ELR (cell line): ENCODE measurements around the gene AATF.
A peak's percentile ranks its signal among the peaks of the same experiment; 100 is the strongest.

Experiments
- DNase-seq: peaks from one replicate; pipeline ENCODE4 v3.0.0-alpha.2; 2015; ENCODE audit warnings: low read depth

AATF gene

DNA sequence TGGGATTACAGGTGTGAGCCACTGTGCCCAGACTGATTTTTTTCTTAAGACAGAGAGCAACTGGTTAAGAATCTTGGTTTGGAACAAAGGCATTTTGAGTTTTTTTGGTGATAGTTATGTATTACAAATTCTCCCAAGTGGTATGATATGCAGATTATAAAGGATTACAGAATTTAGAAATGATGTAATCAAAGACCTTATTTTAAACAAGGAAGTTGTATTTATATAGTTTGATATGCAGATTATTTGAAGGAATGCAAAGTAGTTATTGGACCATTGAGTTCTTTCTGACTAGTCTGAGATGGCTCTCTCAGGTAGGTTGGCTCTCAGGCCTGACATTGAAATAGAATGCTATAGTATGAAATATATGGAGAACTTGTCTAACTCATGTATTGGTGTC, 34.9 kb downstream of the AATF start:
- no peak for DNase-seq

DNA sequence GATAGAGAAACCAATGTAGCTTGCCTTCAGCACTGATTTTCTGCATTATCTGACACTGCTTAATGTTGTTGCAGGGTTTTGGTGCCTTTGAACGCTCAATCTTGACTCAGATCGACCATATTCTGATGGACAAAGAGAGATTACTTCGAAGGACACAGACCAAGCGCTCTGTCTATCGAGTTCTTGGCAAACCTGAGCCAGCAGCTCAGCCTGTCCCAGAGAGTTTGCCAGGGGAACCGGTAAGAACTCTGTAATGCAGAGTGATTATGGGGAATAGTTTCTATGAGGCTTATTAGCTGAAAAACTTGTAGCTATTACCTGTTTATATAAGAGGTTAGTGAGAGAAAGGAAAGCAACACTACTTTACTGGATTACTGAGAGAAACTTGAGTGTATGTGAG, 40.4 kb downstream of the AATF start:
- no peak for DNase-seq

DNA sequence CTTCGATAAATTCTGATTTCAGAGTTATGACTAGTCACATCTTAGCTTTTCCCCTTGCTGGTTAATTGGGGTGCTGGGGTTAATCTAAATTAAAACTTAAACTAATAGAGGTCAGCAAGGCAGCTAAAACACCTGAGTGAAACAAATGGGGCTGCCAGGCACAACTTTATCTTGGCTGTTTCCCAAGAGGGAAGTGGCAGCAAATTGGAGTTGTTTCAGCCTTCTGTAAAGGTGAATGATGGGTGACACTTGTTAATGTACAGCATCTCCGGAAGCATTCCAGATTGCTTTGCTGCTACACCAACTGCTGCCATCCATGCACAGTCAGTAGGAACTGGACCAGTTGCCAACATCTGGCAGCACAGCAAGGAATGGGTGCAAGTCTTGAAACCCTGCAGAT, 43.9 kb downstream of the AATF start:
- DNase-seq = no peak

- DNase-seq = no peak
These were observed 44.5 kb downstream of the AATF start for GRCh38 chr17:36993227-36993626.

DNA sequence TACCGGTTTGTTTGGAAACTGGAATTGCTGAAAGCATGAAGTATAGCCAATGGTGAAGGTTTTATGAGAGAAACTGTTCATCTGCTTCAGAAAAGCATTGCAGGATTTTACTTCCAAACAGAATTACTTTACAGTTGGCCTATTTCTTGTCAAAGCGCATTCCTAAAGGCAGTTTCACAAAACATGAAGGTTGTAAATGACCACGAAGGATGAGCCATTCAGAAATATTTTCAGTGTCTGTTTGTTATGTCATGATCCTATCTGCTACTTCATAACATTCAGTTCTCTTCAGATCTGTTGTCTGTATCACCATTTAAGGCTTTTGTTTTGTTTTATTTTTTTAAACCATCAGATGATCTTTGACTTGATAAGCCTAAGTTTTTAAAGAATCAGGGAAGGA, 45.7 kb downstream of the AATF start:
- DNase-seq = peak; percentile 34

GRCh38 chr17:36999471-36999870, 50.7 kb downstream of the AATF start:
- no peak for DNase-seq

DNA sequence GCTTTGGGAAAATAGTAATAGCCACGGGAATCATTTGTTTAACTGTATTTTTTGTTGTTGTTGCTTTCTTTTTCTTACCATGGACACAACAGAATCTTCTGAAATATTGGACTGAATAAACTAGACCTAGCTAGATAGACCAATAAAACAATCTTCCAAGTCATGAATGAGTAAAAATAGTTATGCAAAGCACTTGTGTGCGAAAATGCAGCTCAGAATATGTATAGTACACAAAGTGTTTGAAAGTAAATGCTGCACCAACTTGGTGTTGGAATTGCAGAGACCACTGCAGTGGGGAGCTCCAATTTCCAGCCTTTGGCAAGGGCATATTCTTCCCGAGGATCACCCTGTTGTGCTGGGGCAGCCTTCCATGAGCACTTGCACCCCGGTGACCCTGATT, 68.0 kb downstream of the AATF start:
- no peak for DNase-seq

GRCh38 chr17:37017404-37017803, 68.7 kb downstream of the AATF start:
- DNase-seq = no peak

DNA sequence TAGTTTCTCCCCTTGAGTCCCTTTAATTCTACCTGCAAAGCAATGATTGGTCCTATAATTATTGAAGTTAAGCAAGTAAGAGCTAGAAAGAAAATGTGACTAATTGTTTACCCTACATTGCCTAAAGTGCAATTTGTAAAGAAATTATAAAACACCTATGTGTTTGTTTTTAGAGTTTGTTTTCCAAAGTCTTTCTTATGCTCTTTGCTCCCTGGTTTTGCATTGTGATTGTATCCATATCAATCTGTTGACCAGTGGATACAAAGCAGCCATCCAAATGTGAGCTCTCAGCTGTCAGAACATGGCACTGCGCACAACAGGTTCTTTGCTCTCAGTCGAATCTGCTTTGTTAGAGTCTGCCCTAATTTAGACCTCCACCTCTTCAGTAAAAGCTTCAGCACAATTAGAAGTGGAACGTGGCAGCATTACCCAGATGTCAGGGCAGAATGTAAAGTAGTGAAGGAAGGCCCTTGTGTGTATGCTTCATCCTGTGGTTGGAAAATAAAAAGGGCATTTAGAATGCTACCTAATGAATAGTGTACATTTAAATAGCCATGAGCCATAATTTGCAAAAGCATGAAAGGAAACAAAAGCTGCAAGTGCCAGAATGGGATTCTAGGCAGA, 70.5 kb downstream of the AATF start:
- DNase-seq = no peak

DNA sequence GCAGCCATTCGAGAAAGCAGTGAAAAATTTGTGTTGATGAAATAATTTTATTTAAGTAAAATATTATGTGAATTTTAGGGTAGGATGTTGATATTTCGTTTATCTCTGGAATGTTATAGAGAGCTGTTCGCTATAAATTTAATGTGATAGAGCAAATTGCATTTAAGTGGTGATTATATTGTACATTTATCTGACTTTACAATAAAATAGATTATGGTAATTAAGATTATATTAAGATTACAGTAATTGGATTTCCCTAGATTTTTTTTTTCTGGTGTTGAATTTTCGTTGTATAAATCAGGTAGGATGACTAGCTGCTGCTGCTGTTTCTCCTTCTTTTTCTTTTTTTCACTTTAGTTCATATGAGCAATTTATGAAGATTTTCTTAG, 71.0 kb downstream of the AATF start:
- no peak for DNase-seq

DNA sequence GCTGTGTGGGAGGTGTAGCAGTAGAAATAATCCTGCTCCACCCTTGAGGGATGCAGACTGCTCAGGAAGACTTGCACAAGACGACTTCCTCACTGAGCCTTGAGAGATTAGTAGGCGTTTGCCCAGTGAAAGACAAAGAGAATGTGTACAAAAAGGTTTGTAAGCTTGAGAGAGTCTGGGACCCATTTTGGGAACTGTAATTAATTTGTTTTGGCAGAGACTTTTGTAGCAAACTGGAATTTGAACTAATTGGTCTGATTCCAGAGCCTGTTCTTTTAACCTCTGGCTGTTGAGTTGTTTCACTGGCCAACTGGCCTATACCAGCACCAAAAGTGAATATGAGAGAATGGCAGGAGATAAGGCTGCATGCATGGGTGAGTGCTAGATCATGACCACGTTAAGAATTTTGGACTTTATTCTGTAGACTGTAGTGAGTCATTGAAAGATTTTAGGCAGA, 75.5 kb downstream of the AATF start:
- no peak for DNase-seq

GRCh38 chr17:37025238-37025637, 76.5 kb downstream of the AATF start:
- DNase-seq = no peak

GRCh38 chr17:37025847-37026530, 77.2 kb downstream of the AATF start:
- no peak for DNase-seq

DNA sequence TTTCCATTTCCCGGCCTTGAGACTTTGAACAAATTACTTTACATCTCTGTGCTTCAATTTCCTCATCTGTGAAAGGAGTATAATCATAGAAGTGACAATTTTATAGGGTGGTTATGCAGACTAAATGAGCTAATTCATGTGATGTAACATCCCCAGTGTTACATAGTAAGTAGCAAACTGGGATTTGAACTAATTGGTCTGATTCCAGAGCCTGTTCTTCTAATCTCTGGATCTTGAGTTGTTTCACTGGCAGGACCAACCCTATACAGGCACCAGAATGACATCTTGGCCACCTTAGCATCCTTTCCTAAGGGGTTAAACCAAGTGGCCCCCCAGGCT, 77.7 kb downstream of the AATF start:
- DNase-seq = no peak

GRCh38 chr17:37028040-37028439, 79.3 kb downstream of the AATF start:
- DNase-seq = no peak

- DNase-seq = no peak
These were observed 82.8 kb downstream of the AATF start for GRCh38 chr17:37031493-37032083.

DNA sequence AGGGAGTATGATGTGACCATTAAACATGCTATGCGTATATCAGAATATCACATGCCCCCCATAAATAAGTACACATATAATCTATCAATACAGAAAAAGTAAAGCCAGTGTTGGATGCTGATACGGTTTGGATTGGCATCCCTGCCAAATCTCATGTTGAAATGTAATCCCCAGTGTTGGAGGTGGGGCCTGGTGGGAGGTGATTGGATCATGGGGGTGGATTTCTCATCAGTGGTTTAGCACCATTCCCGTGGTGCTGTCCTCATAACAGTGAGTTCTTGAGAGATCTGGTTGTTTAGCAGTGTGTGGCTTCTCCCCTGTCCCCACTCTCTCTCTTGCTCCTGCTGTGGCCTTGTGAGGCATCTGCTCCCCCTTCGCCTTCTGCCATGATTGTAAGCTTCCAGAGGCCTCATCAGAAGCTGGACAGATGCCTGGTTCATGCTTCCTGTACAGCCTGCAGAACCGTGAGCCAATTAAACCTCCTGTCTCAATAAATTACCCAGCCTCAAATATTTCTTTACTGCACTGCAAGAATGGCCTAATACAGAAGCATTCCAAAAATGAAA, 88.9 kb downstream of the AATF start:
- DNase-seq = no peak

DNA sequence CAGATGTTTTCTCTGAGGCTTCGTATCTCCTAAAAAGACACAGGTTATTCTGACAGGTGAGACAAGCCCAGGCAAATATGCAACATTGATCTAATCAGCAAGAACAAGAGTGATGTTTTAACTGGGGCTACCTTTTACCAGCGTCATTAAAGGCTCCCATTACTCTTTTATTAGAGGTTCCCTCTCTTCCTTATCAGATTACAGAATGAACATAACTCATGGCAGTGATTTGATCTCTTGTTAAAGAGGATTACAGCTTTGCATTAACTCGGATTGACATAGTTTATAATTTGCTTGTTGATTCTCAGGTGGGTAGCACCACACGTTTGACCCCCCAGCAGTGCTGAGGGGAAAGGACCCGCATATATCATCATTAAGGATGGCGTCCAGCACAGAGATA, 90.5 kb downstream of the AATF start:
- no peak for DNase-seq

DNA sequence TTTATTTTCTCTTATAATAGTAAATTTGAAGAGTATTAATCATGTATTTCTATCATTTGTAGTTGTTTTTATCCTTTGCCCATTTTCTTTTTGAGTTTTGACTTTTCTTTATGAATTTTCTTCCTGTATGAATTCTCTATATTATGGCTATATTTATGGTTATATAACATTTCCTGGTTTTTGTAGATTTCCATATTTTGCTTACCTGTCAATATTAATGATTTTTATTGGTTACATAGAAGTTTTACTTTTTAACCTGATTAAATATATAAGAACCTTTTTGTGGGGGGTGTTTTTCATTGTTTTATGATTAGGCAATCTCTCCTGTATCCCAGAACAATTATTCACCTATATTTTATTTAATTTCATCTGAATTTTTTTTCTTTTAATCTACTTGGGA, 93.2 kb downstream of the AATF start:
- DNase-seq = no peak

DNA sequence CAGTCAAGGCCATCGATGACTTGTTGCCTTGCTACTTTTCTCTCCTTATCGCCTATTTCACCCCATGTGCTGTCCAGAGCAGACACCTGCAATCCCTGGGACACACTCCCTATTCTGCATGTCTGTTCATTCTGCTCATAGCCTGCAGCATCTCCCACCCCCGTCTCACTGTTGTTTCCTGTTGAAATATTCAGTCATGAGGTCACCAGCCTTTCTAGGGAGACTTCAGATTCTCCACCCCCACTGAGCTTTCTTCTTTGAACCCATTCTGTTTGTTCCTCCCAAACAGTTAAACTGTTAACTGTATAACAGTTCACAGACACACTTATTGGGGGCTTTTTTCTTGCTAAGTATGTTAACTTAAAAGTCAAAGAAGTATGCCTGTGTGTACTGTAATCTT, 94.4 kb downstream of the AATF start:
- no peak for DNase-seq

DNA sequence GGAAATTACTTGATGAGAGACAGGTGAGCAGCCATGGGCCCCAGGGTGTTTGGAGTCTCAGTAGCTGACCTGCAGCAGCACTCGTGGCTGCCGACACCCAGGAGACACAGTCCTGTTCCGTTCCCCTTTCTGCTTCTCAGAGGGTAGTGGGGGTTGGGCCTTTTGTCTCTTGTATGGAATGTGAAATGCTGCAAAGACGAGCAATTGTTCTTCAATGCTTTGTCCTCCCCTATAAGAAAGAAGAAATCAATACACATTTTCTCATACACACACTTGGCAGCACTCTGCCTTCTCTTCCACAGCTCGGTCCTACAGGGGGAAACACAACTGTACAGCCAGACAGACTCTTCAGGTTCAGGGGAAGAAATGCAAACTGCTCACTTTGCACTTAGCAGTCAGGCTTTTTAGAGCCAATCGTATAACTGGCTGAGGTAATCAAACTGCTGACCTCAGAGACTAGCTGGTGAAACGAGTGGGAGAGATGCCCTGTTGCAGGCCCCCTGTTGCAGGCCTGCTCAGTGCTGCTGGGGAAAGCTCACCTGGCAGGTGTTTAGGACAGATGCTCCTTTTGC, 96.7 kb downstream of the AATF start:
- DNase-seq = no peak

DNA sequence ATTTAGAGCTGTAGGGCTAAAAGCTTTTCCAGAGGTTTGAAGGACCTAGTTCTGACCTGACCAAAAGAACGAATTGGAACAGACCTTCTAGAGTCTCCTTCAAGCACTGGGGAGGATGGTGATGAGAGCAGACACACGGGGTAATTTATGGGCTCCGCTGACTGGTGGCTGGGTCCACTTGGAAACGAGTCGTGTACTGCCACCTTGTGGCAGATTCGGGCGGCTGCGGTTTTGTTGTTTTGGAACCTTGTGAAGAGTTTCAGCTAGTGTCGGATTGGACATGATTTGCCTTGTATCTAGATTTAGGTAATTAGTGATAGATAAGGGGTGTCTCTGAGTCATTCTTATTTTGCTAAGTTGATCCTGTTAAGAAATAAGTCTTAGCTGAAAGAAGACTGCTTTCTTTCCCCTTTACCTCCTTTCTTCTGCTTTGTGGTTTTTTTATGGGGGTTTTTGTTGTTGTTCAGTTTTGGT, 98.9 kb downstream of the AATF start:
- DNase-seq = peak; percentile 80

DNA sequence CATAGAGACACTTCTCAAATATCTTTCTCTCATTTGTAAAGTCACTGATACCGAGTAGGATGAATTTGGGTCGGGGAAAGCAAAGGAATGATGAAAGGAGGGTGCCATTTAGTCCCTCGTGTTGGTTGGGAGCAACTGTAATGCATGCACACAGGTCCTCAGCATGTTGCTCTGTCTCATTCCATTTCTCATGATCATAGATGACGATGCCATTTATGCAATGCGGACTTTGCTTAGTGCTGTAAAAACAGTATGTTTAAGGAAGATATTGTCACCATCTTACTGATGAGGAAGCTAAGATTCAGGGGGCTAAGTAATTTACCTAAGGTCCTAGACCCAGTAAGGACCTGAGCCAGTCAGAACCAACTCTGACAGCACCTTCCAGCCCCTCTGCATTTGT, 100.1 kb downstream of the AATF start:
- no peak for DNase-seq
